HG02870 (cell line): ENCODE data around the gene C12orf42.
A peak's percentile ranks its signal among the peaks of the same experiment; 100 is the strongest.
"Not testable (repeated sequence)": the region's sequence is repeated elsewhere in the genome, so short reads cannot be mapped to it uniquely, and the experiment has no call there.

ENCODE experiments used
- ATAC-seq: cut with Tn5 transposase; IDR thresholded peaks from one replicate; pipeline ENCODE4 v1.9.1; 2021; ENCODE audit warnings: mild to moderate bottlenecking, moderate library complexity; ENCODE audit not compliant: unreplicated experiment

C12orf42 gene

GRCh38 chr12:103498990-103499389 is 3.2 kb upstream of the C12orf42 start:
- peak; percentile 42 for ATAC-seq

DNA sequence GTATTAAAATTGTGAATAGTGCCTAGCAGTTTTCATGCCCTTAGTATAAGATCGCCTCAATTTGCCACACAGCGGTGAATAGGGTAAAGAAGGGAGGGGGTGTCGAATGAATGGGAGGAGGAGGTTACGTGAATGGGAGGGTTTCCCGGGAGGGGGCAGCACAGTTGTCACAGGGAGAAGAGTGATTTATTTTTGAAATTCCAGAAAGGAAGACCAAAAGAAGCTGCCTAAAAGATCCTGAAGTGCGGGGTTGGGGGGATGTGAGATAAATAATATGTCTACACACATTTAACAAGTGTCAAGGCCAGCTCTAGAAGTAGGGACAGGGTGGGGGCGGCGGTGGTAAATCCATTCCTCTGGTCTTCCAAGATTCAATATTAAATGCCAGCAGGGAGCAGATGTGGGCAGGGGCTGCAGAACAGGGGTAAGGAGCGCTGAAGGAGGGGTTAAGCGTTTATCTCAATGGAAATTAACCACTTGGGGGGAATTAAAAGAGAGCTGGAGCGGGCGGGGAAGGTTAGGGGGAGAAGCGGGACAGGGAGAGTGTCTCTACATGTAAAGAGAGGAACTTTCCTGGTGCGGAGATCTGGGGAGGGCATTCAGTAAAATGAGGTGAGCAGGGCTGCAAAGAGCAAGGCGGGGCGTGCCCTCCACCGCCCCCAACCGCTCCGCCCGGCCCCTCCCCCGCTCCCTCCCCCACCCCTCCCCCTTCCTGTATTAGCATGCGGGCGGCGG is 867 bp downstream of the C12orf42 start:
- peak; percentile 7 for ATAC-seq

DNA sequence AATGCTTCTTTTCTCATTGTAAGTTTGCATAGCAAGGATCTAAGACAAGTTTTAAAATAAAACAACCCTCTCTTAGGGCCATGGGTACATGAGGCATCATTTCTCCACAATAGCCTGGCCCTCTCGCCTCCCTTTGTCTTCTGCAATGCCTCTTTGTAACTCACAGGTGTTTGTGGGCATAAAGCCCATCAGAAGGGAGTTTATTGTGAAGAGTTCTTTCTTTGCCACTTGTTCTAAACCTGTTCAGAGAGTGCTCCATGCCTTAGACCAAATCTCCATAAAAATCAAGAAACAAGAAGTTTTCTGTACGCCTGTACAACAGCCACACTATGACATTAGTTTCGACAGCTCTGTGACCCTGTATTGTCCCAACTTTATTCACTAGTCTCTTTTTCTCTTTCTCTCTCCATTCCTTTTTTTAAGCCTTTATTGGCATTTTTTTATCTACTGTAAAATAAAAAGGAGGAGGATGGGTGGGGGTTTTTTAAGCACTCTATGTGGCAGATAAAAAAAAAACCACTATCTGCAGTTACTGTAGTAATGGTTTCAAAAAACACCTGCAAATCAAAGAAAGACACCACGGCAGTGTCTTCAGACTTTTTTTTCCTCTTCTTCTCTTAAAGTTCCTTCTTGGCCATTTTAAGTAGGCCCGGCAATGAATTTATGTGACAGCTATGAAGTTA is 1.6 kb downstream of the C12orf42 start:
- no peak for ATAC-seq

- no peak for ATAC-seq
Measured at GRCh38 chr12:103493199-103493598, 2.6 kb downstream of the C12orf42 start.

DNA sequence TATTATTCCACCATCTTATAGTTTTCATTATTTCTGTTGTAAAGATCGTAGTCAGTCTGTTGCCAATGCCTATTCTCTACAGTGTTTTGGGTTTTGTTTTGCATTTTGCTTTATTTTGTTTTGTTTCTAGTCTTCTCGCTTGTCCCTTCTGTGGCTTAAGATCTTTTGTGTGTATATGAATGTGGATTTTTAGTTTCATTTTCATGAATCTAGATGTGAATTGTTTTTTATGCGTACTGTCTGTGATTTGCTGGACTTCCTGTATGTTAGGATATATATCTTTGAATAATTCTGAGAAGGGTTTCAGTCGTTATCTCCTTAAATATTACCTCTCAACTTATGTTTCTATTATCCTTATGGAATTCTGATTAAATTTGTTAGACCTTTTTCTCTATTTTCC is 13.4 kb downstream of the C12orf42 start:
- ATAC-seq, result no peak

GRCh38 chr12:103475073-103475472 is 20.7 kb downstream of the C12orf42 start:
- ATAC-seq, result no peak

GRCh38 chr12:103470664-103471063 is 25.1 kb downstream of the C12orf42 start:
- no peak for ATAC-seq

GRCh38 chr12:103469719-103470118 is 26.0 kb downstream of the C12orf42 start:
- no peak for ATAC-seq

- no peak for ATAC-seq
Measured at GRCh38 chr12:103468837-103469236, 26.9 kb downstream of the C12orf42 start.

DNA sequence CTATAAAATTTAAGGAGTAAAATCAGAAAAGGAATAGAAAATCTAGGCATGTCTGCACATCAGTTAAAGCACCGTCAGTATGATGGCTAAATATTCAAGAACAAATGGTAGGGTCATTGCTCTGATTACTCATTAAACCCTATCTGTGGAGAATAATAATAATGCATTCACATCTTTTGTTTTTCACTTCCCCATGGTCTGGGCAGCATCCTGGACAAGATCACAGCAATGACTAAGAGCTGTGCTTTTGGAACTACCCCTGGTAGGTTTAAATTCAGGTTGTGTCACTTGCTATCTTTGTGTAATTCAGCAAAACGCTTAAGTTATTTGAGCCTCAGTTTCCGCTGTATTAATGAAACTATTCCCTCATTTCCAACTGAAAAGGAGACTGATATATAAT is 33.1 kb downstream of the C12orf42 start:
- peak; percentile 96 for ATAC-seq

- no peak for ATAC-seq
Measured at GRCh38 chr12:103457471-103457870, 38.3 kb downstream of the C12orf42 start.

DNA sequence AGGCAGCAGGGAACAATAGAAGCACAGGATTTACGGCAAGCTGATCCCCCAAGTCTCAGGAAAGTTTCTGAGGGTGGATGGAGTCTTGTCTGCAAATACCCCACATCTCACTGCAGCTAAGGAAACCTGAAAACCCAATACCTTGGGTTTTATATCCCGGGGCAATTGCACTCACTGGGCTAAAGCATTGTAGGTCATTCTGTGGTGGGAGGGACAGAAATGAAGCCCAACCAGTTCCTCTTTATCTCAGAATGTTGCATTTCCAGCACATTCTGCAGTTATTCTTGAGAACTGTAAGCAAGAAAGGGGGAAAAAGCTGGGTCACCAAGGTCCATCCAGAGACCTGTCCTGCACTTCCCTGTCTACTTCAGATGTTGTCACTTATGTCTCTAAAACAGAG is 39.8 kb downstream of the C12orf42 start:
- no peak for ATAC-seq

DNA sequence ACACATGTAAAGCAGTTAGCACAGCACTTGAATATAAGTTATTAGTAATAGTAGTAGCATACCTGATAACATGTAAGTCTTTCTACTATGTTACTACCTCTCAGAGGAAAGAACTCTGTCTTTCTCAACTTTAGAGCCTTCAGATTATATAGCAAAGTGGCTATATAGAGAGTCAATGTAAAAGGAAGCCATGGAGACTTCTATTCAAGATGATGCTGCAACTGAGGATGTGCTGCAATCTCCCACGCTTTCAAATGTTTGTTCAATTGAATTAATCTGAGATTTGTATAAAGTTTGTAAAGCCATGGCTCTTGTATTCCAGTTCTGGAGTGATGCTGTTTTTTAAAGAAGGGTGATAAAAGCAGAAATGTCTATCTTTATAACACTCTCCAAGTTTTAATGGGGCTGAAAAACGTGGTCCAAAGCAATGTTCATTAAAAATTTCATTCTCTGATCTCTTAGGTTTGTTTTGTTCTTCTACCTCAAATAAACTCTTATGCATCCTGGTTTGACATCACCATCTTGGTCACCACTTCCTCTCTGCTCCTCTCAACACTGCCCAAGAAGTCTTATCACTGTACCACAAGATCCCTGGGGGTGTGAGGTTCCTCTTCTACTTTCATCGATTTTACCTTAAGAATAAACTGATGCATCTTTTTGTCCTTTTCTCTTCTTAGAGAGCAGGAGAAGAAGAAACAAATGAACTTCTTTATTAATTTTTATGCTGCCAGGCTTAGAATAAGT is 40.6 kb downstream of the C12orf42 start:
- no peak for ATAC-seq

GRCh38 chr12:103444983-103445382 is 50.8 kb downstream of the C12orf42 start:
- ATAC-seq, result no peak

- peak; percentile 45 for ATAC-seq
Measured at GRCh38 chr12:103442822-103443221, 52.9 kb downstream of the C12orf42 start.

- ATAC-seq, result no peak
Measured at GRCh38 chr12:103442182-103442555, 53.6 kb downstream of the C12orf42 start.

- peak; percentile 97 for ATAC-seq
Measured at GRCh38 chr12:103441437-103442181, 54.2 kb downstream of the C12orf42 start.

DNA sequence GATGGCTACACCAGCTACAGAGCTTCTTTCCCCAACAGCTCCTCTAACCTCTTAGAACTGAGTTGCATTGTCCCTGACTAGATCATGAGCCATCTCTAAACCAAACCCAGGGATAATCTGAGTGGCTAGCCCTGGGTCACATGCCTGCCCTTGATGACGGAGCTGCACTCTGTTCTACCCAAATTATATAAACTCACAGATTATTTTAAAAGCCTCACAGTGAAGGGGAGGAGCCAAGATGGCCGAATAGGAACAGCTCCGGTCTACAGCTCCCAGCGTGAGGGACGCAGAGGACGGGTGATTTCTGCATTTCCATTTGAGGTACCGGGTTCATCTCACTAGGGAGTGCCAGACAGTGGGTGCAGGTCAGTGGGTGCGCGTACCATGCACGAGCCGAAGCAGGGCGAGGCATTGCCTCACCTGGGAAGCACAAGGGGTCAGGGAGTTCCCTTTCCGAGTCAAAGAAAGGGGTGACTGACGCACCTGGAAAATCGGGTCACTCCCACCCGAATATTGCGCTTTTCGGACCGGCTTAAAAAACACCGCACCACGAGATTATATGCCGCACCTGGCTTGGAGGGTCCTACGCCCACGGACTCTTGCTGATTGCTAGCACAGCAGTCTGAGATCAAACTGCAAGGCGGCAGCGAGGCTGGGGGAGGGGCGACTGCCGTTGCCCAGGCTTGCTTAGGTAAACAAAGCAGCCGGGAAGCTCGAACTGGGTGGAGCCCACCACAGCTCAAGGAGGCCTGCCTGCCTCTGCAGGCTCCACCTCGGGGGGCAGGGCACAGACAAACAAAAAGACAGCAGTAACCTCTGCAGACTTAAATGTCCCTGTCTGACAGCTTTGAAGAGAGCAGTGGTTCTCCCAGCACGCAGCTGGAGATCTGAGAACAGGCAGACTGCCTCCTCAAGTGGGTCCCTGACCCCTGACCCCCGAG is 61.3 kb downstream of the C12orf42 start:
- not testable (repeated sequence) for ATAC-seq

DNA sequence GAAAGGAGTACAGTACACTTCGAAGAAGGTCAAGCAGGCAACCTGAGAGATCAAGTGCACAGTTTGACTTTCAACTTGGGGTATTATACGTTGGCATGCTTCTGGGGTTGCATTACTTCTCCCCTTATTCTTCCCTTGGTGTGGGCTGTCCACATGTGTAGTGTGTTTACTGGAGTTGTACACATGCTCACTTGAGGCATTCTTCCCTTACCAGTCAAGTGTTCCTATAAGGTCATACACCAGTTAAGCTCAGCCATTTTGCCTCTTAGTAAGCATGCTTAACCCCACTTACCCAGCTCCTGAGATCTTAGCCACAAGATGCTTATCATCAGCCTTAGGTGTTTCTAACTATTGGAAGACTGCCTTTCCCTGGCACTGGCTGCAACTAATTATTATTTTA is 63.8 kb downstream of the C12orf42 start:
- no peak for ATAC-seq

- ATAC-seq, result peak; percentile 69
Measured at GRCh38 chr12:103431387-103431786, 64.4 kb downstream of the C12orf42 start.
